ENCODE results near the gene SNX21.

DNA sequence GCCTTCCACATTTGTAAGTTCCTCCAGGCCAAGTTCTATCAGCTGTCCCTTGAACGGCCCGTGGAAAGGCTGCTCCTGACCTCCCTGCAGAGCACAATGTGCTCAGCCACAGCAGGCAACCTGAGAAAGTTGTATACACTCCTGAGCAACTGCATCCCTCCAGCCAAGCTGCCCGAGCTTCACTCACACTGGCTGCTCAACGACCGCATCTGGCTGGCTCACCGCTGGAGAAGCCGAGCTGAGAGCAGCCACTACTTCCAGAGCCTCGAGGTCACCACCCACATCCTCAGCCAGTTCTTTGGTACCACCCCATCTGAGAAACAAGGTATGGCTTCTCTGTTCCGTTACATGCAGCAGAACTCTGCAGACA, 49.5 kb downstream of the SNX21 start:
- TF ChIP-seq GATA2 (IDR thresholded peaks at IDR 0.05; ENCODE audit: low read depth, low read length): no peak
- no peak for TF ChIP-seq GATA3 (IDR thresholded peaks at IDR 0.05; ENCODE audit: low read depth, low read length)

Data from SH-SY5Y (cell line).